Right atrium auricular region (tissue), 2 donors: Measurements from ENCODE around the gene SCAPER. TPM values are rescaled to one million over a fixed set of nuclear protein-coding genes. Genes with fewer than 3 reads are reported as not detected.

Source experiments
- DNase-seq: peaks from one replicate; pipeline ENCODE4 v3.0.0-alpha.2; 2019; ENCODE audit warnings: low spot score
- H3K27ac ChIP-seq, 2 donors: fragments of 200-600 bp; sonication (generic); 1 replicate in 1 of 2; 2 replicates in 1 of 2; pipeline ENCODE4 v1.5.1; 2016 to 2019
- H3K27me3 ChIP-seq, 2 donors: fragments of 200-600 bp; sonication (generic); one replicate each; pipeline versions ENCODE4 v1.5.1 to v1.6.0; 2017 to 2019
- H3K36me3 ChIP-seq: fragments of 200-600 bp; sonication (generic); one replicate; pipeline ENCODE4 v1.5.1; 2016
- H3K4me1 ChIP-seq, 2 donors: fragments of 200-600 bp; sonication (generic); one replicate each; pipeline versions ENCODE4 v1.5.1 to v1.6.0; 2017 to 2019
- H3K4me3 ChIP-seq, 2 donors: fragments of 200-600 bp; sonication (generic); 1 replicate in 1 of 2; 2 replicates in 1 of 2; pipeline ENCODE4 v1.5.1; 2017 to 2019; ENCODE audit warnings: mild to moderate bottlenecking in 1 of 2, moderate library complexity in 1 of 2
- H3K9me3 ChIP-seq, 2 donors: fragments of 200-600 bp; sonication (generic); one replicate each; pipeline ENCODE4 v1.5.1; 2019
- CTCF ChIP-seq, 2 donors: fragments of 200-600 bp; sonication (generic); IDR thresholded peaks; one replicate each; pipeline ENCODE4 v1.5.1; 2019; ENCODE audit warnings: antibody characterized with exemption in 2 of 2
- total RNA-seq, 2 donors: library from RNA; depleted of rRNA; stranded (reverse); fragments of >200 nt; gene quantifications; one replicate each; pipeline ENCODE4 v1.1.0, GENCODE V29; 2016

The SCAPER gene
- total RNA-seq, 2 donors from 2014 or later, result 20.5 to 52.3 TPM

- peak within 1 kb of the TSS; percentile 90 to 92 for H3K27ac ChIP-seq
- peaks cover 0 to 21% of the 10 kb centered on the region in 2 donors for H3K4me1 ChIP-seq
- H3K9me3 ChIP-seq, result no peaks in the 10 kb centered on the region
- peak; percentile 98 for DNase-seq
- no peaks in the 10 kb centered on the region for H3K27me3 ChIP-seq
- no peaks in the 10 kb centered on the region for H3K36me3 ChIP-seq
- H3K4me3 ChIP-seq, result peak within 1 kb of the TSS; percentile 82 to 83
- no peak for TF ChIP-seq CTCF (IDR thresholded peaks at IDR 0.05)
These were observed 593.8 kb downstream of the SCAPER start, which contains the start of gene ETFA for GRCh38 chr15:76311100-76311953. ETFA (minus strand) TSS chr15:76311469; CDS start chr15:76311388, 81 bp downstream.

- H3K27ac ChIP-seq, result peak overlapping the region; percentile 90 to 92
- peak overlapping the region; percentile 82 to 83 for H3K4me3 ChIP-seq
- no peaks in the 10 kb centered on the region for H3K36me3 ChIP-seq
- no peaks in the 10 kb centered on the region for H3K27me3 ChIP-seq
- DNase-seq, result no peak
- TF ChIP-seq CTCF (IDR thresholded peaks at IDR 0.05), result no peak
- H3K9me3 ChIP-seq, result no peaks in the 10 kb centered on the region
- peaks cover 0 to 21% of the 10 kb centered on the region in 2 donors for H3K4me1 ChIP-seq
These were observed 594.6 kb downstream of the SCAPER start for GRCh38 chr15:76310475-76311099.

GRCh38 chr15:76309601-76310330 lies 595.4 kb downstream of the SCAPER start:
- Histone ChIP-seq H3K4me1 (peaks cover 0 to 21% of the 10 kb centered on the region in 2 donors), H3K4me3 (peak overlapping the region in 1 of 2 donors; percentile 82), H3K9me3 (no peaks in the 10 kb centered on the region), H3K27ac (peak overlapping the region in 1 of 2 donors; percentile 92), H3K27me3 (no peaks in the 10 kb centered on the region), H3K36me3 (no peaks in the 10 kb centered on the region)
- no peak for DNase-seq
- no peak for TF ChIP-seq CTCF (IDR thresholded peaks at IDR 0.05)

GRCh38 chr15:76303909-76304308 lies 601.2 kb downstream of the SCAPER start:
- H3K4me1 ChIP-seq, result peaks cover 0 to 3% of the 10 kb centered on the region in 2 donors

More at GRCh38 chr15:76303909-76304308, 601.2 kb downstream of the SCAPER start:
- Histone ChIP-seq H3K36me3 (no peaks in the 10 kb centered on the region), H3K4me3 (no peak overlapping the region), H3K9me3 (no peaks in the 10 kb centered on the region), H3K27me3 (no peaks in the 10 kb centered on the region), H3K27ac (no peak overlapping the region)
- no peak for TF ChIP-seq CTCF (IDR thresholded peaks at IDR 0.05)
- no peak for DNase-seq
